CD8-positive, alpha-beta memory T cell (primary cell): Measurements from ENCODE around the gene SETD1B. TPM values are rescaled to one million over a fixed set of nuclear protein-coding genes. Genes with fewer than 3 reads are reported as not detected.

ENCODE experiments used
- CTCF ChIA-PET: fragments of 350-600 bp; sonication (Branson Sonifier 250); formaldehyde crosslinking; loops from one replicate; lab custom pipeline; 2021; ENCODE audit warnings: antibody characterized with exemption; lab: Charles Lee
- POLR2A ChIA-PET: fragments of 350-600 bp; sonication (Branson Sonifier 250); formaldehyde crosslinking; loops from one replicate; lab custom pipeline; 2021; ENCODE audit warnings: antibody characterized with exemption; lab: Charles Lee
- DNase-seq, 5 donors: peaks; one replicate each; pipeline versions ENCODE4 v3.0.0 to v3.0.0-alpha.2; 2020 to 2022; ENCODE audit warnings: mixed read lengths in 1 of 5
- H3K27ac ChIP-seq: one replicate; pipeline ENCODE4 v1.7.0; 2013; ENCODE audit warnings: low read depth, mild to moderate bottlenecking, low read length, moderate library complexity
- H3K27me3 ChIP-seq: 2 replicates; pipeline ENCODE4 v1.7.0; 2013; ENCODE audit warnings: low read length, mild to moderate bottlenecking; ENCODE audit not compliant: insufficient read depth, poor library complexity, severe bottlenecking
- H3K36me3 ChIP-seq: 2 replicates; pipeline ENCODE4 v1.7.0; 2013; ENCODE audit warnings: mild to moderate bottlenecking, low read length, moderate library complexity; ENCODE audit not compliant: insufficient read depth
- H3K4me1 ChIP-seq: 2 replicates; pipeline ENCODE4 v1.7.0; 2013; ENCODE audit warnings: mild to moderate bottlenecking, low read length, moderate library complexity; ENCODE audit not compliant: insufficient read depth
- H3K4me3 ChIP-seq: 2 replicates; pipeline ENCODE4 v1.7.0; 2013; ENCODE audit warnings: mild to moderate bottlenecking, low read length
- H3K9me3 ChIP-seq: 2 replicates; pipeline ENCODE4 v1.7.0; 2013; ENCODE audit warnings: mild to moderate bottlenecking, low read length
- H3K27ac Mint-ChIP-seq, 8 donors: one replicate each; pipeline ENCODE4 v1.8.0; 2020 to 2021; ENCODE audit warnings: mixed read lengths in 8 of 8, mild to moderate bottlenecking in 6 of 8, inconsistent platforms in 3 of 8, moderate library complexity in 3 of 8
- H3K27me3 Mint-ChIP-seq, 2 donors: one replicate each; pipeline ENCODE4 v1.8.0; 2020 to 2021; ENCODE audit warnings: mixed read lengths in 2 of 2, mild to moderate bottlenecking in 1 of 2, moderate library complexity in 1 of 2
- H3K36me3 Mint-ChIP-seq, 3 donors: one replicate each; pipeline ENCODE4 v1.8.0; 2020 to 2021; ENCODE audit warnings: mixed read lengths in 3 of 3, inconsistent platforms in 1 of 3, mild to moderate bottlenecking in 1 of 3
- H3K4me1 Mint-ChIP-seq, 3 donors: one replicate each; pipeline ENCODE4 v1.8.0; 2020 to 2021; ENCODE audit warnings: mixed read lengths in 3 of 3, inconsistent platforms in 1 of 3, mild to moderate bottlenecking in 1 of 3
- H3K4me3 Mint-ChIP-seq, 7 donors: one replicate each; pipeline ENCODE4 v1.8.0; 2020 to 2021; ENCODE audit warnings: mixed read lengths in 7 of 7, mild to moderate bottlenecking in 6 of 7, moderate library complexity in 4 of 7, inconsistent platforms in 2 of 7
- H3K9me3 Mint-ChIP-seq, 5 donors: one replicate each; pipeline ENCODE4 v1.8.0; 2020 to 2022; ENCODE audit warnings: mixed read lengths in 5 of 5, mild to moderate bottlenecking in 3 of 5, moderate library complexity in 2 of 5, inconsistent platforms in 1 of 5
- polyA plus RNA-seq: library from polyadenylated mRNA; unstranded; fragments of 300-500 nt; fragmentation: Illumina TruSeq; gene quantifications from one replicate; pipeline ENCODE4 v1.2.3, GENCODE V29; 2021
- total RNA-seq, 2 experiments: library from RNA; stranded (reverse); gene quantifications; one replicate each; pipeline ENCODE4 v1.2.3, GENCODE V29; 2021

The SETD1B gene
- total and polyA plus RNA-seq, 3 experiments from 2014 or later, result 2.4 to 31.9 (median 31.3) TPM

- no peaks in the 10 kb centered on the region for H3K4me1 ChIP-seq
- Mint-ChIP-seq H3K27me3 (no peaks in the 10 kb centered on the region), H3K27ac (no peak overlapping the region), H3K4me1 (no peaks in the 10 kb centered on the region), H3K36me3 (no peaks in the 10 kb centered on the region), H3K4me3 (no peak overlapping the region), H3K9me3 (no peaks in the 10 kb centered on the region)
- no peak for DNase-seq
- no peaks in the 10 kb centered on the region for H3K9me3 ChIP-seq
- no peak overlapping the region for H3K4me3 ChIP-seq
- ChIA-PET CTCF (interaction anchor here (44.0 kb wide), 1 partner anchor 34 kb away, joined by 1908 read pairs; the partner anchor contains the start of genes RHOF and SETD1B), POLR2A (no interaction called here)
- H3K27me3 ChIP-seq, result no peaks in the 10 kb centered on the region
- no peak overlapping the region for H3K27ac ChIP-seq
- no peaks in the 10 kb centered on the region for H3K36me3 ChIP-seq
Observed at GRCh38 chr12:121766290-121767039, 37.3 kb upstream of the SETD1B start.

- Mint-ChIP-seq H3K9me3 (no peaks in the 10 kb centered on the region), H3K27ac (no peak overlapping the region), H3K36me3 (no peaks in the 10 kb centered on the region), H3K27me3 (no peaks in the 10 kb centered on the region), H3K4me1 (peaks cover 0 to under 1% (median 0%) of the 10 kb centered on the region in 3 donors), H3K4me3 (no peak overlapping the region)
- H3K4me3 ChIP-seq, result no peak overlapping the region
- POLR2A ChIA-PET, result no interaction called here
- H3K9me3 ChIP-seq, result no peaks in the 10 kb centered on the region
- no peaks in the 10 kb centered on the region for H3K4me1 ChIP-seq
- no peaks in the 10 kb centered on the region for H3K27me3 ChIP-seq
- DNase-seq, result no peak
- no peaks in the 10 kb centered on the region for H3K36me3 ChIP-seq
- CTCF ChIA-PET, result interaction anchor here (0.7 to 44.0 kb wide), 2 partner anchors 33 to 215 kb away, joined by 3 to 1908 read pairs; partner anchors contain the start of genes RHOF and SETD1B
- H3K27ac ChIP-seq, result no peak overlapping the region
Observed at GRCh38 chr12:121767525-121768016, 36.2 kb upstream of the SETD1B start.

- ChIA-PET POLR2A (interaction anchor here (0.6 kb wide), 3 partner anchors 21 to 149 kb away, joined by 3 to 5 read pairs (median 4); no protein-coding TSS in a partner anchor), CTCF (interaction anchor here (0.8 to 44.0 kb wide), 3 partner anchors 31 to 169 kb away, joined by 3 to 1908 read pairs (median 3); partner anchors contain the start of genes RHOF and SETD1B)
- DNase-seq, result no peak
- no peaks in the 10 kb centered on the region for H3K9me3 ChIP-seq
- H3K4me1 ChIP-seq, result peaks cover 10% of the 10 kb centered on the region
- H3K36me3 ChIP-seq, result no peaks in the 10 kb centered on the region
- no peak overlapping the region for H3K4me3 ChIP-seq
- Mint-ChIP-seq H3K27ac (peak overlapping the region in 1 of 8 donors; percentile 50), H3K4me3 (no peak overlapping the region), H3K9me3 (no peaks in the 10 kb centered on the region), H3K27me3 (no peaks in the 10 kb centered on the region), H3K36me3 (no peaks in the 10 kb centered on the region), H3K4me1 (peaks cover 6 to 13% (median 10%) of the 10 kb centered on the region in 3 donors)
- H3K27ac ChIP-seq, result no peak overlapping the region
- H3K27me3 ChIP-seq, result no peaks in the 10 kb centered on the region
Observed at GRCh38 chr12:121769297-121769830, 34.4 kb upstream of the SETD1B start.

GRCh38 chr12:121769831-121770301 lies 33.9 kb upstream of the SETD1B start:
- Mint-ChIP-seq H3K27ac (no peak overlapping the region), H3K36me3 (no peaks in the 10 kb centered on the region), H3K27me3 (no peaks in the 10 kb centered on the region), H3K9me3 (no peaks in the 10 kb centered on the region), H3K4me3 (no peak overlapping the region), H3K4me1 (peaks cover 6 to 13% (median 10%) of the 10 kb centered on the region in 3 donors)
- Histone ChIP-seq H3K36me3 (no peaks in the 10 kb centered on the region), H3K9me3 (no peaks in the 10 kb centered on the region), H3K4me3 (no peak overlapping the region), H3K27ac (peak overlapping the region; percentile 38), H3K27me3 (no peaks in the 10 kb centered on the region), H3K4me1 (peaks cover 10% of the 10 kb centered on the region)
- CTCF ChIA-PET, result interaction anchor here (0.8 to 44.0 kb wide), 2 partner anchors 30 to 74 kb away, joined by 3 to 1908 read pairs; partner anchors contain the start of genes RHOF and SETD1B
- DNase-seq, result no peak
- POLR2A ChIA-PET, result interaction anchor here (0.6 kb wide), 1 partner anchor 149 kb away, joined by 3 read pairs; no protein-coding TSS in a partner anchor

- H3K36me3 ChIP-seq, result no peaks in the 10 kb centered on the region
- ChIA-PET CTCF (interaction anchor here (44.0 kb wide), 1 partner anchor 30 kb away, joined by 1908 read pairs; the partner anchor contains the start of genes RHOF and SETD1B), POLR2A (no interaction called here)
- H3K27me3 ChIP-seq, result no peaks in the 10 kb centered on the region
- H3K4me1 Mint-ChIP-seq, result peaks cover 6 to 13% (median 10%) of the 10 kb centered on the region in 3 donors
- H3K4me3 Mint-ChIP-seq, result no peak overlapping the region
- H3K36me3 Mint-ChIP-seq, result no peaks in the 10 kb centered on the region
- H3K27me3 Mint-ChIP-seq, result no peaks in the 10 kb centered on the region
- peaks cover 10% of the 10 kb centered on the region for H3K4me1 ChIP-seq
- no peaks in the 10 kb centered on the region for H3K9me3 Mint-ChIP-seq
- H3K27ac ChIP-seq, result peak overlapping the region; percentile 38
- peak overlapping the region in 1 of 8 donors; percentile 78 for H3K27ac Mint-ChIP-seq
- no peak overlapping the region for H3K4me3 ChIP-seq
- no peaks in the 10 kb centered on the region for H3K9me3 ChIP-seq
- no peak for DNase-seq
Observed at GRCh38 chr12:121770388-121770787, 33.4 kb upstream of the SETD1B start.

- Mint-ChIP-seq H3K4me1 (peaks cover 6 to 13% (median 10%) of the 10 kb centered on the region in 3 donors), H3K36me3 (no peaks in the 10 kb centered on the region), H3K27me3 (no peaks in the 10 kb centered on the region), H3K4me3 (no peak overlapping the region), H3K9me3 (no peaks in the 10 kb centered on the region), H3K27ac (no peak overlapping the region)
- no peaks in the 10 kb centered on the region for H3K36me3 ChIP-seq
- CTCF ChIA-PET, result interaction anchor here (44.0 kb wide), 1 partner anchor 29 kb away, joined by 1908 read pairs; the partner anchor contains the start of genes RHOF and SETD1B
- no peak for DNase-seq
- POLR2A ChIA-PET, result no interaction called here
- H3K27me3 ChIP-seq, result no peaks in the 10 kb centered on the region
- H3K27ac ChIP-seq, result peak overlapping the region; percentile 38
- H3K4me3 ChIP-seq, result no peak overlapping the region
- peaks cover 16% of the 10 kb centered on the region for H3K4me1 ChIP-seq
- no peaks in the 10 kb centered on the region for H3K9me3 ChIP-seq
Observed at GRCh38 chr12:121770813-121771625, 32.8 kb upstream of the SETD1B start.

GRCh38 chr12:121773011-121773777 lies 30.6 kb upstream of the SETD1B start:
- Mint-ChIP-seq H3K4me1 (peaks cover 10 to 23% (median 11%) of the 10 kb centered on the region in 3 donors), H3K36me3 (peaks cover 0 to 5% (median 0%) of the 10 kb centered on the region in 3 donors), H3K27me3 (no peaks in the 10 kb centered on the region), H3K27ac (peak overlapping the region; percentile 15 to 94 (median 60)), H3K9me3 (no peaks in the 10 kb centered on the region), H3K4me3 (no peak overlapping the region)
- no peaks in the 10 kb centered on the region for H3K36me3 ChIP-seq
- peak; percentile 70 to 86 (median 76) for DNase-seq
- H3K27me3 ChIP-seq, result no peaks in the 10 kb centered on the region
- CTCF ChIA-PET, result interaction anchor here (0.5 to 44.0 kb wide), 19 partner anchors 10 to 274 kb away, joined by 3 to 1908 read pairs (median 3); partner anchors contain the start of genes RHOF, SETD1B and TMEM120B
- no peak overlapping the region for H3K27ac ChIP-seq
- H3K4me1 ChIP-seq, result peaks cover 23% of the 10 kb centered on the region
- H3K9me3 ChIP-seq, result no peaks in the 10 kb centered on the region
- POLR2A ChIA-PET, result interaction anchor here (0.7 to 6.6 kb wide), 2 partner anchors 21 to 626 kb away, joined by 3 to 45 read pairs; partner anchors contain the start of gene RHOF
- no peak overlapping the region for H3K4me3 ChIP-seq
